Daoy (cell line): ENCODE data around the gene NINJ2. TPM values are rescaled to one million over a fixed set of nuclear protein-coding genes. Genes with fewer than 3 reads are reported as not detected.

Experiments
- DNase-seq: peaks from one replicate; pipeline ENCODE4 v3.0.0-alpha.2; 2015; ENCODE audit warnings: low read depth
- total RNA-seq: library from RNA; depleted of rRNA; stranded (reverse); fragments of >200 nt; shearing (Covaris generic); gene quantifications from 2 replicates; pipeline ENCODE4 v1.2.3, GENCODE V29; 2014

The NINJ2 gene
- total RNA-seq, 1 experiment from 2014 or later: not detected

- peak; percentile 60 for DNase-seq
Observed at GRCh38 chr12:614411-614970, 48.8 kb downstream of the NINJ2 start.

DNA sequence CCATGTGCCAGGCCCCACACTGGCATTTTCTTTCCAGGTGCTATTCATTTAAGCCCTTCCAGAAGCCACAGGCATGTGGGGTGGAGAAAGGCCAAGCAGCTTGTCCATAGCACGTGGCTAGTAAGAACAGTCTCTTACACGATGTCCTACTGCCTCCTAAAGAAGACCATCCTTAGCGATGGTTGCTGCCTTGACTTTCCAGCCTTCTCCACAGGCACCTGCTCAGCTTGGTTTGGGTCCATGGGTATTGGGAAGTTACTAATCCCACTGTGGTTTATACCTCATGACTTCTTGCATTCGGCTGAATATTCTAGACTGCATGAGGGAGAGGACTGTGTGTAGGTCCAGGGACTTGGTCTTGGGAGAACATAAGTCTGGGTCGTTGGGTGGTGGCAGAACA lies 49.2 kb downstream of the NINJ2 start:
- no peak for DNase-seq

- no peak for DNase-seq
Observed at GRCh38 chr12:612886-613285, 50.4 kb downstream of the NINJ2 start.

GRCh38 chr12:612293-612692 lies 51.0 kb downstream of the NINJ2 start:
- DNase-seq: no peak

DNA sequence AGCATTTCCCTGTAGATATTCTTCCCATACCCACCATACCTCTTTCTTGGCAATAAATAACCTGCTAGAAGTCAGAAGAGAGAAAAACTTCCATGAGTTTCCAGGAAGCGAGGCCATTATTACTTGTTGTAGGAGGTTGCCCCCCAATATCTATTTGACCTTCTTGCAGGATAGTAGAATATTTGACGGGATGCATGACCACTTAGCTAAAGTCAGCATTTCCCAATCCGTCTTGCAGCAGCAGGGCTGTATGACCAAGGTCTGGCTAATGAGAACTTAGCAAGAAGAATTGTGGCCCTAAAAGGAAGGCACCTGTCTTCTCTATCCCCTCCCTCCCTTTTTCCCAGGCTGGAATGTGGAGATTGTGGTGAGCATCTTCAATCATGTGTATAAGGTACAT lies 51.5 kb downstream of the NINJ2 start:
- DNase-seq: no peak

DNA sequence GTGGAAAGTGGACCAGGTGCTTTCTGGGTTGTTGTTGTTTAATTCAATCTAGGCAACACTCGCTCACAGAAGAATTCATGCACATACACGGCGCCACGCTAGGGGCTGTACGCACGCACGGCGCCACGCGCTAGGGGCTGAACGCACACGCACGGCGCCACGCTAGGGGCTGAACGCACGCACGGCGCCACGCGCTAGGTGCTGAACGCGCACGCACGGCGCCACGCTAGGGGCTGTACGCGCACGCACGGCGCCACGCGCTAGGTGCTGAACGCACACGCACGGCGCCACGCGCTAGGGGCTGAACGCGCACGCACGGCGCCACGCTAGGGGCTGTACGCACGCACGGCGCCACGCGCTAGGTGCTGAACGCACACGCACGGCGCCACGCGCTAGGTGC lies 54.3 kb downstream of the NINJ2 start:
- no peak for DNase-seq

- DNase-seq: no peak
Observed at GRCh38 chr12:608413-608812, 54.8 kb downstream of the NINJ2 start.

- DNase-seq: peak; percentile 27
Observed at GRCh38 chr12:607541-608001, 55.7 kb downstream of the NINJ2 start.

DNA sequence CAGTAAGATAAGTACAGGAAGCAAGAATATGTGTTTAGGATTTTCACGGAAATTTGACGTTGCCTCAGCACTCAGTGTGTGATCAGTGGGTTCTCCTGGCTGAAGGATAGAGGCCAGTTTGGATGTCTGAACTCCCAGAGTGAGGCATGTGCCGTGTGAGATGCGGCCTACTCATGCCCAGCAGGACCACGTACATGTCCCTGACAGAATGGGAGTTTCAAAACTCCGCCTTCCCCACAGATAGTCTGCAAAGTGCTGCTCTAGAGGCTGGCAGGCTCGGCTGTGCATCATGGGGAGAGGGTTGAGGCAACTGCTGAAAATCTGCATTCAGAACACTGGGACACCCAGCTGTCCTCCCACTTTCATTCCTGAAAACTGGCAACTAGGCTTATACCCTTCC lies 58.3 kb downstream of the NINJ2 start:
- no peak for DNase-seq

DNA sequence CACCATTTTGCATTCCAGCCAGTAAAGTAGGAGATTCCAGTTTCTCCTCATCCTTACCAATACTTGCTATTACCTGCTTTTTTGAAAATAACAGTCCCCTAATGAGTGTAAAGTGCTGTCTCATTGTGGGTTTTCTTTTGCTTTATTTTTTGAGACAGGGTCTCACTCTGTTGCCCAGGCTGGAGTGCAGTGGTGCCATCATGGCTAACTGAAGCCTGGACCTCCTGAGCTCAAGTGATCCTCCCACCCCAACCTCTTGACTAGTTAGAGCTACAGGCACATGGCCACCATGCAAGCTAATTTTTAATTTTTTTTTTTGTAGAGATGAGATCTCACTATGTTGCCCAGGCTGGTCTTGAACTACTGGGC lies 60.6 kb downstream of the NINJ2 start:
- DNase-seq: no peak

GRCh38 chr12:601976-602699 lies 61.1 kb downstream of the NINJ2 start:
- DNase-seq: no peak

DNA sequence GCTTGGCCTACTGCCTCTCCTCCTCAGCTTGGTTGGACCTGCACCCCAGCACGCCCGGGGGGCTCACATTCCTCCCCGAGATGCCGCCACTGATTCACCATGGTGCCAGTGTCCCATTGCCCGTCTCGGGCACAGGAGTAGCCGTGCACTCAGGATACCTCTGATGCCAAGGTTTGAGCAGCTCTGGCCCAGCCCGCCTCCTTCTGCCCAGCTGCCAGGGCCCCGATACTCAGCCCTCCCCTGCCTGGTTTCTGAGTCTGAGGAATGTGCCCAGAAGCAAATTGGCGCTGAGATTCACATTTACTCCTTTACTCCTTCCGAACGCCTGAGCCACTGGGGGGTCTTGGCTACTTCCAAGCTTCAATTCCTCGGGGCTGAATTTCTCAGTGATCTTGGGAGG lies 63.5 kb downstream of the NINJ2 start:
- DNase-seq: no peak

DNA sequence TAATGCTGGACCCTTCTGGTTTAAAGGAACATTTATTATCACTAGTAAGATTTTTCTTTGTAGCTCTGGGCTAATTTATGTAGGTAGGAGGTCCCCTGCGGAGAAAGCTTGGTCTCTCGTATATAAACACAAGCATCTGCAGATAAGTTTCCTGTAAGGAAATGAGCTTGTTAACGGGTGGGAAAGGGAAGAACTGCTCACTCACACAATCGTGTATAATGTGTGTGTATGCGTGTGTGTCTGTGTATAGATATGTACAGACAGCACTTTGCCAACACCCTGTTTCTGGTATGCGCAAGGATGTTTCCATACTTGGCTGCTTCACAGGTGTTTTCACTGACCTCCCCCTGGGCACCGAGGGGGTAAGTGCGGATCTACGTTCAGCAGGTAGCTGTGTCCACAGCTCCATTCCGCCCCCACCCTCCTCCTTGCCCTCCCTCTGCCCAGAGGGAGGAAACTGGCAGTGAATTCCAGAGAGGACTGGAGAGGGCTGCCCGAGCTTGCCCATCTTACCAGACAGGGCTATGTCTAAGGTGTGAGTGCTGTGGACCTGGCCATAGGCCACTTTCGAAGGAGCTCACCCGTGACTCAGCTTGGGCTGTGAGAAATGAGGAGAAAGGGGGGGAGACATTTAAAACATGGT lies 65.2 kb downstream of the NINJ2 start:
- DNase-seq: no peak

- no peak for DNase-seq
Observed at GRCh38 chr12:593396-594270, 69.6 kb downstream of the NINJ2 start.

DNA sequence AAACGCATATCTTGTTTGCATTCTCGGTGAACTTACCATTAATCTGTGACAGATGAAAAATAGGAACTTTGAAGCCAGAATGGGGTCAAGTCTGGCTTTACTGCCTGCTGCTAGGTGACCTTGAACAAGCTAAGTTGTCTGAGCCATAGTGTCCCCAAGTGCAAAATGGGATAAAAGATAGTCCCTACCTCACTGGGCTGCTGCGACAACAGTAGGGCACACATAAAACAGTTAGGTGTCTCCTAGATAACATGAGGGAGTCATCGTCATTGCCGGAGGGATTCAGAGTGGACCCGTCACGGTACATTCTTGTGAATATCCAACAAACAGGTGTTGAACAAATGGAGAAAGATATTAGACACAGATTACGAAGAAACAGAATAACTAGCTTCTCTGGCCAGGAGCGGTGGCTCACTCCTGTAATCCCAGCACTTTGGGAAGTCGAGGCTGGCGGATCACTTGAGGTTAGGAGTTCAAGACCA lies 71.2 kb downstream of the NINJ2 start:
- DNase-seq: no peak

DNA sequence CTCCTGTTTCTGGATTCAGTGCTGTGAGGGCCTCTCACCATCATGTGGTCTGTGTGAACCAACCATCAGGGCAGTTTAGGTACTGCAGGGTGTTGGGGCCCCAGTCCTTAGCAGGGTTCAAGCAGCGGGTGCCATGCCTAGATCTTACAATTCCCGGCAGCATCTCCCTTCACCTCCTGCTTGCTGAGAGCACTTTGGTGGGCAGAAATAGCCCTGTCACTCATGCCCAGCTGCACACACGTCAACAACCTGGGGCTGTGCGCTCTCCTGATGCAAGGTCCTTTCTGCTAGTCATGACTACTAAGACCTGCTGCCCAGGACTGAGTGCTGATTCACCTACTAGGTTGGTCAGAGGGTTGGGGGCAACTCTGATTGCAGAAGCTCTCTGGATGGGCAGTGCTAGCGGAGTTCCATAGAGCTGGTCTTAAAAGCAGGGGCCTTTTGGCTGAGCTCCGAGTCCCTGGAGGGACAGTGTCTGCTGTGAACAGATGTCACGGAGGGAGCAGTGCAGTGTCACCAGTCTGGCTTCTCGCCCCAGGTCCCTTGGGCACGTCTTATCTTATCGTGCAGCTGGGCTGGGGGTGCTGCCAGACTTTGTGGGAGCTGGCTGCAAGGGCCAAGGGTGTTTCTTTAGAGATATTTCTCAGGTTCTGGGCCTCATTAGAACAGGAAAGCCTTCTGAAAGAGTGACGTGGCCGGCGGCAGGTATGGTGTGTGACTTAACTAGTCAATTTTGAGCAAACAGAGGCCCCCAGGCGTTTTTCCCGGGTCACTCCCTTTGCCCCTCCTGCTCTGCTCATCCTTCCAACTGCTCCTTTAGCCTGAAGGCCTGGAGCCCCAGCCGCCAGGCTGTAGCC lies 71.8 kb downstream of the NINJ2 start:
- DNase-seq: no peak

GRCh38 chr12:590206-590750 lies 73.0 kb downstream of the NINJ2 start:
- DNase-seq: no peak

- no peak for DNase-seq
Observed at GRCh38 chr12:588646-589045, 74.6 kb downstream of the NINJ2 start.

DNA sequence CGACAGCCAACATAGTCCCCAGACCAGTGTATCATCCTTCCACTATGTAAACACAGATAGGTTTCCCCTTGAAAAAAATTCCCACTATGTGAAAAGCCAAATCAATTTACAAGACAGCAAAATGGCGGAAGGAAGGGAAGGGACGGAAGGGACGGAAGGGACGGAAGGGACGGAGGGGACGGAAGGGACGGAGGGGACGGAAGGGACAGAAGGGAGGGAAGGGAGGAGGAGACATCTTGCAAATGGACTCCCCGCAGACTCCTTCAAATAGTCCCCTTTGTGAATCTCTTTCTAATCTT lies 75.3 kb downstream of the NINJ2 start:
- DNase-seq: no peak

DNA sequence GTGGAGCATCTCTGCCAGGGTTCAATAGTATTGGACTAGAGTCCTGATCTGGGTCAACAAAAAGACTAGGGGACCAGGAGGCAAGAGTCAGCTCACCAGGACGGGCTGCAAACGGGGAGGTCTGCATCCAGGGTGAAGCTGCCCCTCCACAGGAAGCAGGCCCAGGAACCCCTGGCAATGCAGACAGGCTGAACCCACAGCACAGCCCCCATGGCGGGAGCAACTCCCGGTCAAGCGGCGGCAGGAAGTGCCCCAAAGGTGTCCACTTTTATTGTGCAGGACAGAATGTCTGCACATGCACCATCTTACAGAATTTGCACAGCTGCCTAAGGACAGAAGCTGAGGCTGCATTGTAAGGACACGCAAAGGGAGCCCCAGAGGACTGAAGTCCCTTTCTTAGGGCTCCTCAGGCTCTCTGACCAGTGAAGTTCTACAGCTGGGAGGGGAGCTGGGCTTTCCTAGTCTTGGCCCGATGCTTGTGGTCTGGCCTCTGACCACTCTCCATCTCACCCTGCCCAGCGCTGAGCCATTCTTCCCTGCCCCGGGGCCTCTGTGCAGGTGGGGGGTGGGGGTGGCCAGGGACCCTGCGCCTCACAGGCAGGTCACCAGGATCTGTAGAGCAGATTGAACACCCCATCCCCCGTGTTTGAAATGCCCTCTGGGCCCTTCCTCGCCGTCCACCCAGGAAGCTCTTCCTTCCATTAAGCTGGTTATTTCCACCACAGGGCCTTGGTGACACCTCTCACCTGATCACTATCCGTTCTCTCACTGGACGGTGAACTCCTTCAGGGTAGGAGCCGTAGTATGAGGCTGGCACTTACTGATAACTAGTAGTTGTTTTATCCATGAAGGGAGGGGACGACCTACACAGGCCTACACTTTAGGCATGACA lies 75.9 kb downstream of the NINJ2 start:
- no peak for DNase-seq
